Measurements from ENCODE around the gene TAGAP.

DNA sequence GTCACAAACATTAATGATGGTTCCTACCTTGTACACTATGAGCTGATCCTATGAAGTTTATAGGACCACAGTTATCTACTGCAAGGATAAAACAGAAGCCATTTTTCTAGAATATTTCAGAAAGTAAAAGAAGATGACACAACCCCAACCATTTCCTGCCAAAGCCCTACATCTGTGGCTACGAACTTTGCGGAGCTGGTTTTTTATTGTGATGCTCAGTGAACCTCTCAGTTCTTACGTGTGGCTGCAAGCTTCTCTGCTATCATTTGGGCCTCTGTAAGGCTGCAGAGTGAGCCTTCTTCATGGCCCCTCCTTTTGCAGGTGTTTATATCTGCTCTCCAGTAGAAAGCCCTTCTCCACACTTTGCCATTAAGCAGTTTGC is 17.8 kb upstream of the TAGAP start:
- TF ChIP-seq POLR2AphosphoS5 (IDR thresholded peaks at IDR 0.05; ENCODE audit: low read depth, low read length), result no peak
- no peak for TF ChIP-seq NFIC (IDR thresholded peaks at IDR 0.05; ENCODE audit: borderline replicate concordance)
- TF ChIP-seq JUND (IDR thresholded peaks at IDR 0.05), result no peak
- no peak for TF ChIP-seq FOXM1 (IDR thresholded peaks at IDR 0.05; ENCODE audit: low read depth)
- TF ChIP-seq, protein P1, sequence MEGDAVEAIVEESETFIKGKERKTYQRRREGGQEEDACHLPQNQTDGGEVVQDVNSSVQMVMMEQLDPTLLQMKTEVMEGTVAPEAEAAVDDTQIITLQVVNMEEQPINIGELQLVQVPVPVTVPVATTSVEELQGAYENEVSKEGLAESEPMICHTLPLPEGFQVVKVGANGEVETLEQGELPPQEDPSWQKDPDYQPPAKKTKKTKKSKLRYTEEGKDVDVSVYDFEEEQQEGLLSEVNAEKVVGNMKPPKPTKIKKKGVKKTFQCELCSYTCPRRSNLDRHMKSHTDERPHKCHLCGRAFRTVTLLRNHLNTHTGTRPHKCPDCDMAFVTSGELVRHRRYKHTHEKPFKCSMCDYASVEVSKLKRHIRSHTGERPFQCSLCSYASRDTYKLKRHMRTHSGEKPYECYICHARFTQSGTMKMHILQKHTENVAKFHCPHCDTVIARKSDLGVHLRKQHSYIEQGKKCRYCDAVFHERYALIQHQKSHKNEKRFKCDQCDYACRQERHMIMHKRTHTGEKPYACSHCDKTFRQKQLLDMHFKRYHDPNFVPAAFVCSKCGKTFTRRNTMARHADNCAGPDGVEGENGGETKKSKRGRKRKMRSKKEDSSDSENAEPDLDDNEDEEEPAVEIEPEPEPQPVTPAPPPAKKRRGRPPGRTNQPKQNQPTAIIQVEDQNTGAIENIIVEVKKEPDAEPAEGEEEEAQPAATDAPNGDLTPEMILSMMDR (IDR thresholded peaks at IDR 0.05), result no peak
- no peak for TF ChIP-seq MAX (IDR thresholded peaks at IDR 0.05; ENCODE audit: low read depth)
- no peak for TF ChIP-seq GABPA (IDR thresholded peaks at IDR 0.05; ENCODE audit: low read depth)
- no peak for TF ChIP-seq MXI1 (IDR thresholded peaks at IDR 0.05; ENCODE audit: low read depth, low read length)
- TF ChIP-seq EZH2phosphoT487 (IDR thresholded peaks at IDR 0.05; ENCODE audit: borderline replicate concordance, low read depth), result no peak
- no peak for TF ChIP-seq YY1 (IDR thresholded peaks at IDR 0.05; ENCODE audit: low read depth)

Measured in SK-N-SH (cell line).